Neural progenitor cell (in vitro differentiated cells): Measurements from ENCODE around the gene CPNE1. TPM values are rescaled to one million over a fixed set of nuclear protein-coding genes. Genes with fewer than 3 reads are reported as not detected.

Experiments used
- DNase-seq: peaks from one replicate; pipeline ENCODE4 v3.0.0-alpha.2; 2016; ENCODE audit warnings: low spot score
- H2AFZ ChIP-seq: fragments of 200-600 bp; sonication (generic); replicated peaks from 2 replicates; pipeline ENCODE4 v1.6.1; 2016; ENCODE audit warnings: antibody characterized with exemption
- H3F3A ChIP-seq: fragments of 200-600 bp; sonication (generic); 2 replicates; pipeline ENCODE4 v1.6.1; 2016; ENCODE audit warnings: antibody characterized with exemption, low read depth
- H3K27ac ChIP-seq: fragments of 200-600 bp; sonication (generic); 2 replicates; pipeline ENCODE4 v1.5.1; 2016; ENCODE audit warnings: mild to moderate bottlenecking
- H3K27me3 ChIP-seq: fragments of 200-600 bp; sonication (generic); 2 replicates; pipeline ENCODE4 v1.6.1; 2016; ENCODE audit warnings: mild to moderate bottlenecking, moderate library complexity
- H3K36me3 ChIP-seq: fragments of 200-600 bp; sonication (generic); 2 replicates; pipeline ENCODE4 v1.5.1; 2016
- H3K4me1 ChIP-seq: fragments of 200-600 bp; sonication (generic); 2 replicates; pipeline ENCODE4 v1.6.1; 2016; ENCODE audit warnings: mixed run types
- H3K4me2 ChIP-seq: fragments of 200-600 bp; sonication (generic); 2 replicates; pipeline ENCODE4 v1.6.1; 2016
- H3K4me3 ChIP-seq: fragments of 200-600 bp; sonication (generic); 2 replicates; pipeline ENCODE4 v1.5.1; 2016
- H3K79me2 ChIP-seq: fragments of 200-600 bp; sonication (generic); 2 replicates; pipeline ENCODE4 v1.6.1; 2016; ENCODE audit warnings: low read depth
- H3K9ac ChIP-seq: fragments of 200-600 bp; sonication (generic); 2 replicates; pipeline ENCODE4 v1.6.1; 2016
- H3K9me3 ChIP-seq: fragments of 200-600 bp; sonication (generic); 2 replicates; pipeline ENCODE4 v1.5.1; 2016; ENCODE audit warnings: low read depth
- H4K20me1 ChIP-seq: fragments of 200-600 bp; sonication (generic); 2 replicates; pipeline ENCODE4 v1.6.1; 2016; ENCODE audit warnings: low read depth
- H3K27ac Mint-ChIP-seq: 3 replicates; pipeline ENCODE4 v1.8.0; 2021; ENCODE audit warnings: mixed read lengths
- H3K27me3 Mint-ChIP-seq: 2 replicates; pipeline ENCODE4 v1.8.0; 2022; ENCODE audit warnings: low read depth, mild to moderate bottlenecking, inconsistent platforms, moderate library complexity, mixed read lengths; ENCODE audit not compliant: insufficient read depth
- H3K36me3 Mint-ChIP-seq: 3 replicates; pipeline ENCODE4 v1.8.0; 2021; ENCODE audit warnings: mixed read lengths
- H3K4me1 Mint-ChIP-seq: 3 replicates; pipeline ENCODE4 v1.8.0; 2021; ENCODE audit warnings: mixed read lengths
- H3K4me3 Mint-ChIP-seq: 3 replicates; pipeline ENCODE4 v1.8.0; 2021; ENCODE audit warnings: mild to moderate bottlenecking, moderate library complexity, mixed read lengths
- H3K9me3 Mint-ChIP-seq: 3 replicates; pipeline ENCODE4 v1.8.0; 2020; ENCODE audit warnings: mixed read lengths
- CTCF ChIP-seq: fragments of 200-600 bp; sonication (generic); IDR thresholded peaks from 2 replicates; pipeline ENCODE4 v1.5.1; 2017; ENCODE audit warnings: antibody characterized with exemption, mild to moderate bottlenecking
- EZH2 ChIP-seq: fragments of 200-600 bp; sonication (generic); IDR thresholded peaks from 2 replicates; pipeline ENCODE4 v1.6.1; 2017; ENCODE audit warnings: antibody characterized with exemption, mild to moderate bottlenecking, moderate library complexity
- EZH2phosphoT487 ChIP-seq: fragments of 200-600 bp; sonication (generic); IDR thresholded peaks from 2 replicates; pipeline ENCODE4 v1.6.1; 2017; ENCODE audit warnings: antibody characterized with exemption
- total RNA-seq: library from RNA; depleted of rRNA; stranded (reverse); fragments of >200 nt; gene quantifications from 2 replicates; pipeline ENCODE4 v1.2.3, GENCODE V29; 2015; ENCODE audit warnings: low replicate concordance

The CPNE1 gene
- total RNA-seq, 1 donor from 2014 or later: 140 TPM

- Histone ChIP-seq H3K27me3 (no peaks in the 10 kb centered on the region), H4K20me1 (peaks cover 83% of the 10 kb centered on the region), H3K79me2 (peaks cover 87% of the 10 kb centered on the region), H3K4me3 (peak overlapping the region; percentile 77), H3F3A (peaks cover 10% of the 10 kb centered on the region), H3K9ac (no peak overlapping the region), H3K9me3 (no peaks in the 10 kb centered on the region), H3K4me1 (peaks cover 26% of the 10 kb centered on the region), H2AFZ (no peak overlapping the region), H3K27ac (no peak overlapping the region), H3K4me2 (peak overlapping the region; percentile 98), H3K36me3 (no peaks in the 10 kb centered on the region)
- no peak for DNase-seq
- no peak overlapping the region for H3K27ac Mint-ChIP-seq
- peaks cover 33% of the 10 kb centered on the region for H3K36me3 Mint-ChIP-seq
- H3K4me1 Mint-ChIP-seq: peaks cover 25% of the 10 kb centered on the region
- no peak for TF ChIP-seq EZH2phosphoT487
- no peak for TF ChIP-seq EZH2
- TF ChIP-seq CTCF: no peak
- no peak overlapping the region for H3K4me3 Mint-ChIP-seq
- H3K27me3 Mint-ChIP-seq: peaks cover 5% of the 10 kb centered on the region
- peaks cover 21% of the 10 kb centered on the region for H3K9me3 Mint-ChIP-seq
These were observed 3.6 kb downstream of the CPNE1 start for GRCh38 chr20:35661053-35661452.

DNA sequence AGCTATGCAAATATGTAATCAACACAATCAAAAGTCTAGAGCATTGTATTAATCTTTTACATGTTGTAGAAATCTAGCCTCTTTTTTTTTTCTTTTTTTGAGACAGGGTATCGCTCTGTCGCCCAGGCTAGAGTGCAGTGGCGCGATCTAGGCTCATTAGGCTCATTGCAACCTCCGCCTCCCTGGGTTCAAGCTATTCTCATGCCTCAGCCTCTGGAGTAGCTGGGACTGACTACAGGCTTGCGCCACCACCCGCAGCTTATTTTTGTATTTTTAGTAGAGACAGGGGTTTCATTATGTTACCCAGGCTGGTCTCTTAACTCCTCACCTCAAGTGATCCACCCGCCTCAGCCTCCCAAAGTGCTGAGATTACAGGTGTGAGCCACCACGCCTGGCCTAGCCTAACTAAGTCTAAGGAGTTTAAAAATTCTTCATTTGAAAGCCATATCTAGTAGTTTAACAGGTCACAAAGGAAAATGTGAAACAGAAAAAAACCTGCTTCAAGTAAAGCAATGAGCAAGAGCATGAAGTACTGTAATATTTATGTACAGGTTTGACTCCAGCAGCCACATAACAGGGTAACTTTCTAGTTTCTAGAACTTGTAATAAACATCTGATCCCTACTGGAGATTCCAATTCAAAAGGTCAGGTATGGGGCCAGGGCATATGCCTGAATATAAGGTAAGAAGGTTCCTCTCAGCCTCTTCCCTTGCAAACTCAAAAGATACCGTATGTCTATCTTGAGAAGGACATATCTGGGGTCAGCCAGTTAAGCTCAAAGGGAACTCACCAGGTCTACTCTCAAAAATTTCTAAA is 4.4 kb downstream of the CPNE1 start:
- Histone ChIP-seq H3F3A (peaks cover 10% of the 10 kb centered on the region), H3K4me2 (peak overlapping the region; percentile 98), H3K9me3 (no peaks in the 10 kb centered on the region), H3K79me2 (peaks cover 94% of the 10 kb centered on the region), H3K9ac (no peak overlapping the region), H3K27me3 (no peaks in the 10 kb centered on the region), H3K4me1 (peaks cover 26% of the 10 kb centered on the region), H3K4me3 (no peak overlapping the region), H3K36me3 (peaks cover under 1% of the 10 kb centered on the region), H3K27ac (no peak overlapping the region), H2AFZ (no peak overlapping the region), H4K20me1 (peaks cover 90% of the 10 kb centered on the region)
- no peak for TF ChIP-seq EZH2
- no peak for TF ChIP-seq EZH2phosphoT487
- TF ChIP-seq CTCF: no peak
- peaks cover 36% of the 10 kb centered on the region for H3K36me3 Mint-ChIP-seq
- H3K9me3 Mint-ChIP-seq: peaks cover 21% of the 10 kb centered on the region
- H3K4me1 Mint-ChIP-seq: peaks cover 25% of the 10 kb centered on the region
- no peak overlapping the region for H3K27ac Mint-ChIP-seq
- H3K27me3 Mint-ChIP-seq: peaks cover 5% of the 10 kb centered on the region
- no peak for DNase-seq
- no peak overlapping the region for H3K4me3 Mint-ChIP-seq

GRCh38 chr20:35657271-35657670 is 7.4 kb downstream of the CPNE1 start:
- H3K4me3 ChIP-seq: no peak overlapping the region
- Mint-ChIP-seq H3K4me1 (peaks cover 10% of the 10 kb centered on the region), H3K4me3 (no peak overlapping the region), H3K9me3 (peaks cover 21% of the 10 kb centered on the region), H3K36me3 (peaks cover 34% of the 10 kb centered on the region), H3K27ac (no peak overlapping the region), H3K27me3 (no peaks in the 10 kb centered on the region)
- H3K4me1 ChIP-seq: peaks cover 15% of the 10 kb centered on the region
- no peak overlapping the region for H3K9ac ChIP-seq
- TF ChIP-seq EZH2 (no peak), EZH2phosphoT487 (no peak), CTCF (no peak)
- H3K9me3 ChIP-seq: no peaks in the 10 kb centered on the region
- H3F3A ChIP-seq: no peaks in the 10 kb centered on the region
- DNase-seq: no peak
- H3K4me2 ChIP-seq: no peak overlapping the region
- H3K79me2 ChIP-seq: peaks cover 100% of the 10 kb centered on the region
- no peak overlapping the region for H3K27ac ChIP-seq
- H4K20me1 ChIP-seq: peaks cover 100% of the 10 kb centered on the region
- no peaks in the 10 kb centered on the region for H3K27me3 ChIP-seq
- no peak overlapping the region for H2AFZ ChIP-seq
- peaks cover 13% of the 10 kb centered on the region for H3K36me3 ChIP-seq
